Stomach (tissue), 9 donors: Measurements from ENCODE around the gene B4GALT5. TPM values are rescaled to one million over a fixed set of nuclear protein-coding genes. Genes with fewer than 3 reads are reported as not detected.

ENCODE experiments used
- DNase-seq, 2 donors: peaks; one replicate each; pipeline versions ENCODE4 v3.0.0 to v3.0.0-alpha.2; 2013 to 2019
- H3K27ac ChIP-seq, 5 donors: fragments of 200-600 bp in 4 of 5; sonication (generic) in 4 of 5; one replicate each; pipeline ENCODE4 v1.5.1; 2013 to 2019; ENCODE audit warnings: mild to moderate bottlenecking in 1 of 5, moderate library complexity in 1 of 5
- H3K27me3 ChIP-seq, 3 donors: fragments of 200-600 bp; sonication (generic); one replicate each; pipeline ENCODE4 v1.5.1; 2017 to 2019; ENCODE audit warnings: mixed run types in 1 of 3
- H3K36me3 ChIP-seq, 4 donors: fragments of 200-600 bp; sonication (generic); 1 replicate in 3 of 4; 2 replicates in 1 of 4; pipeline ENCODE4 v1.5.1; 2016 to 2019
- H3K4me1 ChIP-seq, 4 donors: fragments of 200-600 bp; sonication (generic); one replicate each; pipeline ENCODE4 v1.5.1; 2016 to 2019
- H3K4me3 ChIP-seq, 4 donors: fragments of 200-600 bp; sonication (generic) in 3 of 4; one replicate each; pipeline ENCODE4 v1.5.1; 2016 to 2019; ENCODE audit warnings: mild to moderate bottlenecking in 1 of 4
- H3K9me3 ChIP-seq, 4 donors: fragments of 200-600 bp; sonication (generic); one replicate each; pipeline ENCODE4 v1.5.1; 2016 to 2019
- CTCF ChIP-seq, 7 experiments: fragments of 450-650 bp in 4 of 7; fragments of 200-600 bp in 3 of 7; sonication (generic) in 3 of 7; IDR thresholded peaks; one replicate each; pipeline ENCODE4 v1.5.1; 2016 to 2019; ENCODE audit warnings: antibody characterized with exemption in 7 of 7, control low read depth in 2 of 7, mild to moderate bottlenecking in 1 of 7
- EP300 ChIP-seq: sonication (generic); formaldehyde crosslinking; IDR thresholded peaks from one replicate; pipeline ENCODE4 v1.6.1; 2017; ENCODE audit warnings: antibody characterized with exemption
- POLR2A ChIP-seq, 4 donors: fragments of 450-650 bp; IDR thresholded peaks; one replicate each; pipeline ENCODE4 v1.6.1; 2016; ENCODE audit warnings: antibody characterized with exemption in 4 of 4, control low read depth in 2 of 4, mild to moderate bottlenecking in 1 of 4, moderate library complexity in 1 of 4
- POLR2AphosphoS5 ChIP-seq, 3 donors: sonication (generic); formaldehyde crosslinking; IDR thresholded peaks; one replicate each; pipeline ENCODE4 v1.6.1; 2016; ENCODE audit warnings: antibody characterized with exemption in 3 of 3
- WGBS, 5 donors: extraction: QIAGEN DNeasy Blood & Tissue Kit in 3 of 5; methylation state at CpG; one replicate each; pipeline versions ENCODE4 v1.1.5 to v1.1.7; 2013 to 2018; 5-methylcytosine and 5-hydroxymethylcytosine counted together
- intact Hi-C: fragments of 100-400 bp; cut with DNase I; formaldehyde crosslinking; loops from one replicate; pipeline ENCODE4 v1.15.1; 2023; ENCODE audit warnings: low total_unique reads
- polyA plus RNA-seq, 3 donors: library from polyadenylated mRNA; stranded (reverse); fragments of 200-250 nt; gene quantifications; one replicate each; pipeline ENCODE4 v1.2.3, GENCODE V29; 2013
- total RNA-seq, 5 donors: library from RNA; depleted of rRNA; stranded (reverse); fragments of >200 nt; gene quantifications; one replicate each; pipeline versions ENCODE4 v1.1.0 to v1.2.3, GENCODE V29; 2014 to 2016
- donor health status: healthy with polysubstance abuse.
- donor health status: Bipolar disorder and iron deficiency.
- donor health status: healthy.

B4GALT5 gene
- total and polyA plus RNA-seq, 8 donors = 7.5 to 40.0 (median 21.5) TPM

- no peaks in the 10 kb centered on the region for H3K27me3 ChIP-seq
- WGBS, 5 donors = 66 to 77% (median 67%) methylated on average over 3 of the region's 3 CpGs
- H3K27ac ChIP-seq = no peak overlapping the region
- intact Hi-C loops = loop anchor here (10.0 kb wide), 1 partner anchor 71 kb away; no protein-coding TSS in a partner anchor
- DNase-seq = no peak
- TF ChIP-seq POLR2A (IDR thresholded peaks at IDR 0.05) = no peak
- TF ChIP-seq CTCF (IDR thresholded peaks at IDR 0.05) = no peak
- no peak for TF ChIP-seq POLR2AphosphoS5 (IDR thresholded peaks at IDR 0.05)
- no peak for TF ChIP-seq EP300
- H3K36me3 ChIP-seq = no peaks in the 10 kb centered on the region
- H3K9me3 ChIP-seq = no peaks in the 10 kb centered on the region
- H3K4me3 ChIP-seq = no peak overlapping the region
- H3K4me1 ChIP-seq = peaks cover 47 to 100% (median 80%) of the 10 kb centered on the region in 4 donors
These were observed 17.8 kb downstream of the B4GALT5 start for GRCh38 chr20:49695830-49696229.

DNA sequence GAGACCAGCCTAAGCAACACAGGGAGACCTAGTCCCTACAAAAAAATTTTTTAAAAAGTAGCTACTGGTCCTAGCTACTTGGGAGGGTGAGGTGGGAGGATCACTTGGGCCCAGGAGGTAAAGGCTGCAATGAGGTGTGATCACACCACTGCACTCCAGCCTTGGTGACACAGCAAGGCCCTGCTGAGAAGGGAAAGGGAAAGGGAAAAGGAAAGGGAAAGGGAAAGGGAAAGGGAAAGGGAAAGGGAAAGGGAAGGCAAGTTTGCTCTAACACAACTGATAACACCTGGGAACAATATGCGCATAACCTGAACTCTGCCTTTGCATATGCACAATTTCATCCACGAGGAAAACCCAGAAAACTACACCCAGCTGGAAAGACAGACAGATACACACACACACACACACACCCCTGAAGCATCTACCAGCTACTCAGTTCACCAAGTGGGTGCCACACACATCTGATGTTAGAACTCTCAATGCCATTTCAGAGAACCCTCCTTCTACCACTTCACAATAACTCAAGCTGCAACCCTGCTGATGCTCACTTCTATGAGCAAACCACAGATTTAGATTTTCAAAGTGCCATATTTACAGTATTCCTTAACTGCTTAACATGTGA lies 19.1 kb downstream of the B4GALT5 start:
- no peaks in the 10 kb centered on the region for H3K36me3 ChIP-seq
- intact Hi-C loops = loop anchor here (10.0 kb wide), 1 partner anchor 70 kb away; no protein-coding TSS in a partner anchor
- H3K4me1 ChIP-seq = peaks cover 50 to 100% (median 81%) of the 10 kb centered on the region in 4 donors
- no peak overlapping the region for H3K4me3 ChIP-seq
- no peaks in the 10 kb centered on the region for H3K27me3 ChIP-seq
- peak overlapping the region in 4 of 5 donors; percentile 21 to 59 (median 32) for H3K27ac ChIP-seq
- DNase-seq = peak in 1 of 2 donors; percentile 59
- H3K9me3 ChIP-seq = no peaks in the 10 kb centered on the region
- whole genome bisulfite sequencing, 5 donors = 32 to 70% (median 45%) methylated on average over 2 of the region's 2 CpGs
- no peak for TF ChIP-seq CTCF (IDR thresholded peaks at IDR 0.05)
- peak in 1 of 3 donors; percentile 36 for TF ChIP-seq POLR2AphosphoS5 (IDR thresholded peaks at IDR 0.05)

DNA sequence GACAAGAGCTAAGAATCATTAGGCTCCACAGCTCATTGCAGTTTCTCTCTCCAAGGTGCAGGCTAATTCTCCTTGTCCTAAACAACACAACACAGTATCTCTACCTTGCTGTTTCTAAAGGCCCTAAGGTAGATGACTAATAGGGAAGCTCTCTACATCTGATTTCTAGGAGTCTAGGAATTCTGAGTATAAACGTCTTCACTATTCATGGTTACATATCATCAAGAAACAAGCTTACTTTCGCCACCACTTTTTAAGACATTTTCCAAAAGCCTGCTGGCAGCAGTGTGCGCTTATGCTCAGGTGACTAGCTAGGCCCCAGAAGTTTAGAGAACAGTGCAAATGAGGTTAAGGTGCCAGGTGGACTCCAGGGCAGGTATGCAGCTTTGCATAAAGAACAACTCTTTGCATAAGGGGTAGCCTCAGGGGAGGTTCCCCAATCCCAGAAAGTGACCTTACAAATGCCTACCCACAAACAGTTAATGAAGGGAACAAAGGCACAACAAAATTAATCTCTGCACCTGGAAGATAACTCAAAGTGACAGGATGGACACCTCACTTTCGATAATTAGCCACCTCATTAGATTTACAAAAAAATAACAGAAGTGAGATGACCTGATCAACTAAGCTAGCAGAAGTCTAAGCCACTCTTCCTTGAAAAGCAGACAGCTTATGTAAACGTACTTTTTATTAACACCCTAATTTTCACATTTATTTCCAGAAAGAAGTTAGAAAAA lies 20.1 kb downstream of the B4GALT5 start:
- Histone ChIP-seq H3K27ac (peak overlapping the region in 3 of 5 donors; percentile 34 to 59 (median 42)), H3K4me1 (peaks cover 50 to 100% (median 81%) of the 10 kb centered on the region in 4 donors), H3K36me3 (no peaks in the 10 kb centered on the region), H3K9me3 (no peaks in the 10 kb centered on the region), H3K27me3 (no peaks in the 10 kb centered on the region), H3K4me3 (no peak overlapping the region)
- intact Hi-C loops = loop anchor here (10.0 kb wide), 1 partner anchor 69 kb away; no protein-coding TSS in a partner anchor
- DNase-seq = no peak
- TF ChIP-seq POLR2A (IDR thresholded peaks at IDR 0.05) (no peak), EP300 (no peak), CTCF (IDR thresholded peaks at IDR 0.05) (no peak), POLR2AphosphoS5 (IDR thresholded peaks at IDR 0.05) (no peak)
- WGBS, 5 donors = 57 to 69% (median 62%) methylated on average over 5 of the region's 5 CpGs

GRCh38 chr20:49692941-49693340 lies 20.7 kb downstream of the B4GALT5 start:
- WGBS, 5 donors = 56 to 74% (median 62%) methylated on average over 3 of the region's 3 CpGs
- no peaks in the 10 kb centered on the region for H3K9me3 ChIP-seq
- no peaks in the 10 kb centered on the region for H3K27me3 ChIP-seq
- intact Hi-C loops = loop anchor here (10.0 kb wide), 1 partner anchor 68 kb away; no protein-coding TSS in a partner anchor
- TF ChIP-seq CTCF (IDR thresholded peaks at IDR 0.05) (no peak), POLR2A (IDR thresholded peaks at IDR 0.05) (no peak)
- no peaks in the 10 kb centered on the region for H3K36me3 ChIP-seq
- H3K27ac ChIP-seq = peak overlapping the region in 2 of 5 donors; percentile 34 to 59
- peaks cover 56 to 100% (median 83%) of the 10 kb centered on the region in 4 donors for H3K4me1 ChIP-seq
- H3K4me3 ChIP-seq = no peak overlapping the region
- DNase-seq = no peak
